ENCODE measurements around the gene IMPA2.

DNA sequence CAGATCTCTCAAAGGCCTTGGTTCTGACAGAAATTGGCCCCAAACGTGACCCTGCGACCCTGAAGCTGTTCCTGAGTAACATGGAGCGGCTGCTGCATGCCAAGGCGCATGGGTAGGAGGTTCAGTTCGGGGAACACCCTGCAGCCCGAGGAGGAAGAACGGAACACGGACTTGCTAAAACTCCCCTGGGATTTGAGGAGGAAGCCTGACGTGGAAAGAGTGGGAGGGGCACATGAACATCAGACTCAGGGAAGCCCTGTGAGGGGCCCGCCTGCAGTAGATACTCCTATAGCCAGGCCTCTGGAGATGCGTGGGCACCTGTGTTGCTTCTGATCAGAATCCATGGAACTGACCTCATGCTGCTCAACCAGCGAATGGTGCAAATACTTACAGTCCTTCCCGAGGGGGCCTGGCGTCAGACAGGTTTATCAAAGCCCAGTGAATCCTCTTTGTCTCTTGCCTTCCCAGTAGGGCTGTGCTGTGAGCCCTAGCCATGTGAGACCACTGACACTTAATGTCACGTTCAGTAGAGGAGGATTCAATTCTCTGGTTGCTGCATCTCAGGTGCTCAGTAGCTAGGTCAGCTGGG lies 46.8 kb downstream of the IMPA2 start:
- no peak for TF ChIP-seq CHD2 (IDR thresholded peaks at IDR 0.05; ENCODE audit: low read length)
- TF ChIP-seq, protein P1, sequence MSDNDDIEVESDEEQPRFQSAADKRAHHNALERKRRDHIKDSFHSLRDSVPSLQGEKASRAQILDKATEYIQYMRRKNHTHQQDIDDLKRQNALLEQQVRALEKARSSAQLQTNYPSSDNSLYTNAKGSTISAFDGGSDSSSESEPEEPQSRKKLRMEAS (IDR thresholded peaks at IDR 0.05), result no peak

Measured in H1 (cell line).